Thoracic aorta (tissue), 2 donors: ENCODE results near the gene CAPZA2. TPM values are rescaled to one million over a fixed set of nuclear protein-coding genes. Genes with fewer than 3 reads are reported as not detected.
"Not testable (repeated sequence)": the region's sequence is repeated elsewhere in the genome, so short reads cannot be mapped to it uniquely, and the experiment has no call there.

ENCODE experiments used
- ATAC-seq: fragments of 150-250 bp; one replicate; pipeline ENCODE4 v1.8.0; 2017; ENCODE audit warnings: low read depth; ENCODE audit not compliant: insufficient number of reproducible peaks, low FRiP score
- DNase-seq: peaks from one replicate; pipeline ENCODE4 v3.0.0-alpha.2; 2020; ENCODE audit warnings: low spot score
- H3K27ac ChIP-seq, 2 donors: fragments of 200-600 bp; sonication (generic); 1 replicate in 1 of 2; 2 replicates in 1 of 2; pipeline ENCODE4 v1.5.1; 2016; ENCODE audit warnings: mild to moderate bottlenecking in 2 of 2, moderate library complexity in 2 of 2
- H3K27me3 ChIP-seq: fragments of 200-600 bp; sonication (generic); replicated peaks from 2 replicates; pipeline ENCODE4 v1.6.0; 2016; ENCODE audit warnings: mild to moderate bottlenecking; ENCODE audit not compliant: insufficient read depth
- H3K36me3 ChIP-seq: fragments of 200-600 bp; sonication (generic); one replicate; pipeline ENCODE4 v1.5.1; 2016
- H3K4me1 ChIP-seq, 2 donors: fragments of 200-600 bp; sonication (generic); 1 replicate in 1 of 2; 2 replicates in 1 of 2; pipeline versions ENCODE4 v1.5.1 to v1.6.0; 2016; ENCODE audit warnings: low read depth in 2 of 2, mild to moderate bottlenecking in 1 of 2; ENCODE audit not compliant: control insufficient read depth in 1 of 2
- H3K4me3 ChIP-seq: fragments of 200-600 bp; sonication (generic); 2 replicates; pipeline ENCODE4 v1.5.1; 2016; ENCODE audit warnings: mild to moderate bottlenecking
- H3K9me3 ChIP-seq: fragments of 200-600 bp; sonication (generic); 2 replicates; pipeline ENCODE4 v1.5.1; 2016
- CTCF ChIP-seq: fragments of 200-600 bp; sonication (generic); IDR thresholded peaks from one replicate; pipeline ENCODE4 v1.5.1; 2019; ENCODE audit warnings: antibody characterized with exemption
- total RNA-seq, 2 donors: library from RNA; depleted of rRNA; stranded (reverse); fragments of >200 nt; gene quantifications; one replicate each; pipeline versions ENCODE4 v1.1.0 to v1.2.3, GENCODE V29; 2016

The CAPZA2 gene
- total RNA-seq, 2 donors from 2014 or later, result 69.0 to 141 TPM

GRCh38 chr7:116955801-116956476, 93.6 kb downstream of the CAPZA2 start:
- Histone ChIP-seq H3K9me3 (no peaks in the 10 kb centered on the region), H3K4me3 (peak overlapping the region; percentile 98)

GRCh38 chr7:116956477-116956804, 94.1 kb downstream of the CAPZA2 start:
- DNase-seq, result no peak
- Histone ChIP-seq H3K9me3 (no peaks in the 10 kb centered on the region), H3K4me3 (peak overlapping the region; percentile 98), H3K27me3 (no peaks in the 10 kb centered on the region), H3K4me1 (peaks cover 24 to 45% of the 10 kb centered on the region in 2 donors), H3K27ac (peak overlapping the region; percentile 99 to 100), H3K36me3 (no peaks in the 10 kb centered on the region)
- no peak for ATAC-seq
- no peak for TF ChIP-seq CTCF

More at GRCh38 chr7:116955801-116956476, 93.6 kb downstream of the CAPZA2 start:
- Histone ChIP-seq H3K27me3 (no peaks in the 10 kb centered on the region), H3K27ac (peak overlapping the region; percentile 99 to 100), H3K36me3 (no peaks in the 10 kb centered on the region), H3K4me1 (peaks cover 24 to 45% of the 10 kb centered on the region in 2 donors)
- no peak for TF ChIP-seq CTCF
- DNase-seq (no peak), ATAC-seq (no peak)

GRCh38 chr7:116957874-116958273, 95.5 kb downstream of the CAPZA2 start:
- no peak overlapping the region for H3K27ac ChIP-seq
- no peak overlapping the region for H3K4me3 ChIP-seq
- H3K4me1 ChIP-seq, result peaks cover 12 to 33% of the 10 kb centered on the region in 2 donors
- H3K36me3 ChIP-seq, result no peaks in the 10 kb centered on the region
- H3K27me3 ChIP-seq, result no peaks in the 10 kb centered on the region
- ATAC-seq (no peak), DNase-seq (no peak)
- no peak for TF ChIP-seq CTCF
- H3K9me3 ChIP-seq, result no peaks in the 10 kb centered on the region

GRCh38 chr7:116961966-116962673, 99.7 kb downstream of the CAPZA2 start:
- not testable (repeated sequence) for H3K9me3 ChIP-seq, H3K36me3 ChIP-seq, H3K4me3 ChIP-seq, H3K27me3 ChIP-seq, ATAC-seq, DNase-seq, H3K27ac ChIP-seq
- peaks cover 0 to 12% of the 10 kb centered on the region in 2 donors for H3K4me1 ChIP-seq

- DNase-seq (no peak), ATAC-seq (no peak)
- H3K27me3 ChIP-seq, result no peaks in the 10 kb centered on the region
- H3K4me1 ChIP-seq, result peaks cover 0 to under 1% of the 10 kb centered on the region in 2 donors
- no peak overlapping the region for H3K27ac ChIP-seq
- no peak overlapping the region for H3K4me3 ChIP-seq
- TF ChIP-seq CTCF, result no peak
- no peaks in the 10 kb centered on the region for H3K36me3 ChIP-seq
- H3K9me3 ChIP-seq, result no peaks in the 10 kb centered on the region
Observed at GRCh38 chr7:116963234-116963633, 100.8 kb downstream of the CAPZA2 start.
